OCI-LY7 (cell line): Measurements from ENCODE around the gene NFAM1. TPM values are rescaled to one million over a fixed set of nuclear protein-coding genes. Genes with fewer than 3 reads are reported as not detected.

Experiments used
- BruUV-seq: library from RNA; stranded (reverse); fragments of 400-500 nt; replicated peaks from 2 replicates; lab custom pipeline; 2021; lab: Mats Ljungman, UMichigan
- CTCF ChIA-PET: fragments of 300-600 bp; sonication (Branson Sonifier 250); formaldehyde crosslinking; loops from one replicate; lab custom pipeline; 2022; ENCODE audit warnings: antibody characterized with exemption; ENCODE audit not compliant: unreplicated experiment; lab: Charles Lee
- POLR2A ChIA-PET: fragments of 300-600 bp; sonication (Branson Sonifier 250); formaldehyde crosslinking; loops from one replicate; lab custom pipeline; 2022; ENCODE audit warnings: antibody characterized with exemption; lab: Charles Lee
- DNase-seq: peaks from one replicate; pipeline ENCODE4 v3.0.0-alpha.2; 2015; ENCODE audit warnings: low spot score
- H2AFZ ChIP-seq: fragments of 200-600 bp; sonication (generic), shearing (Covaris generic); 2 replicates; pipeline ENCODE4 v1.6.1; 2014; ENCODE audit warnings: mild to moderate bottlenecking, antibody characterized with exemption, low read length, moderate library complexity
- H3K27ac ChIP-seq: fragments of 200-600 bp; sonication (generic); 2 replicates; pipeline ENCODE4 v1.5.1; 2014; ENCODE audit warnings: mixed run types, low read depth, mild to moderate bottlenecking, moderate library complexity, low read length, inconsistent platforms; ENCODE audit not compliant: poor library complexity, severe bottlenecking
- H3K36me3 ChIP-seq: fragments of 200-600 bp; sonication (generic); 2 replicates; pipeline ENCODE4 v1.6.1; 2014; ENCODE audit warnings: mild to moderate bottlenecking, antibody characterized with exemption, low read length, moderate library complexity, mixed read lengths; ENCODE audit not compliant: insufficient read depth
- H3K4me1 ChIP-seq: fragments of 200-600 bp; sonication (generic); 2 replicates; pipeline ENCODE4 v1.5.1; 2014; ENCODE audit warnings: mild to moderate bottlenecking, low read length; ENCODE audit not compliant: insufficient read depth, poor library complexity, severe bottlenecking
- H3K4me2 ChIP-seq: fragments of 200-600 bp; sonication (generic); 2 replicates; pipeline ENCODE4 v1.6.1; 2014; ENCODE audit warnings: mild to moderate bottlenecking, low read length
- H3K4me3 ChIP-seq: fragments of 200-600 bp; sonication (generic); 2 replicates; pipeline ENCODE4 v1.5.1; 2014; ENCODE audit warnings: mild to moderate bottlenecking, low read depth, low read length; ENCODE audit not compliant: poor library complexity, severe bottlenecking
- H3K79me2 ChIP-seq: fragments of 200-600 bp; sonication (generic); 2 replicates; pipeline ENCODE4 v1.6.1; 2016; ENCODE audit warnings: low read depth, mild to moderate bottlenecking, low read length, moderate library complexity, mixed read lengths; ENCODE audit not compliant: insufficient read depth
- H3K9me2 ChIP-seq: fragments of 200-600 bp; sonication (generic); 2 replicates; pipeline ENCODE4 v1.6.1; 2016; ENCODE audit warnings: mild to moderate bottlenecking, low read length, mixed read lengths; ENCODE audit not compliant: insufficient read depth
- H3K9me3 ChIP-seq: fragments of 200-600 bp; sonication (generic); 2 replicates; pipeline ENCODE4 v1.6.1; 2014; ENCODE audit warnings: mild to moderate bottlenecking, mixed run types, low read length, mixed read lengths
- H4K20me1 ChIP-seq: fragments of 200-600 bp; sonication (generic); 2 replicates; pipeline ENCODE4 v1.6.1; 2014; ENCODE audit warnings: mild to moderate bottlenecking, antibody characterized with exemption, low read length, moderate library complexity, mixed read lengths; ENCODE audit not compliant: insufficient read depth
- EZH2phosphoT487 ChIP-seq: fragments of 200-600 bp; sonication (generic); IDR thresholded peaks from 2 replicates; pipeline ENCODE4 v1.6.1; 2018; ENCODE audit warnings: low read depth, borderline replicate concordance, mild to moderate bottlenecking, mixed run types, antibody characterized with exemption, low read length, moderate library complexity, mixed read lengths
- intact Hi-C: fragments of 100-400 bp; cut with micrococcal nuclease; formaldehyde crosslinking; loops from one replicate; pipeline ENCODE4 v1.10.0; 2022; ENCODE audit not compliant: unreplicated experiment
- total RNA-seq, 2 experiments: library from RNA; depleted of rRNA in 1 of 2; stranded (reverse); fragments of >200 nt in 1 of 2; shearing (Covaris generic) in 1 of 2; gene quantifications; 2 replicates each; pipeline ENCODE4 v1.2.3, GENCODE V29; 2014 to 2022
- TF ChIP-seq, protein P1 (sequence below): fragments of 200-600 bp; sonication (generic); conservative IDR thresholded peaks from 2 replicates; pipeline ENCODE4 v1.5.1; 2014; ENCODE audit warnings: mild to moderate bottlenecking, antibody characterized with exemption, low read length, moderate library complexity, mixed read lengths

Gene NFAM1
- total RNA-seq, 2 experiments from 2014 or later, result 0.16 to 0.88 TPM

DNA sequence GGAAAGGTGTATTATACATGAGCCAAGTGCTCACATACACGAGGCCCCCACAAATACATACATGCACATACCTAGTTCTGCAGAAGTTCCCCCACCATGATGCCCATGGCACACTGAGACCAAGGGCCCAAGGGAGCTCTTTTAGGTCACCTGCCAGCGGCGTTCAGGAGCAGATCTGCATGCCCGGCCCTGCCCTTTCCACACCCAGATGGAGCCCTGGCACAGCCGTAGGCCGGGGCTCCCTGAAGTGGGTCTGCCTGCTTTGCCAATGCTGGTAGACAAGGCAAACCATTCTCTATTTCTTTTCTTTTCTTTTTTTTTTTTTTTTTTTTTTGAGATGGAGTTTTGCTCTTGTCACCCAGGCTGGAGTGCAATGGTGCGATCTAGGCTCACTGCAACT is 21.5 kb downstream of the NFAM1 start:
- BruUV-seq, result no TSS peak

GRCh38 chr22:42408810-42409529 is 23.2 kb downstream of the NFAM1 start:
- H3K36me3 ChIP-seq, result no peaks in the 10 kb centered on the region
- no peak for DNase-seq
- no peak overlapping the region for H2AFZ ChIP-seq
- ChIA-PET CTCF (interaction anchor here (0.6 kb wide), 1 partner anchor 59 kb away, joined by 11 read pairs; no protein-coding TSS in a partner anchor), POLR2A (no interaction called here)
- no TSS peak for BruUV-seq
- no peaks in the 10 kb centered on the region for H3K9me3 ChIP-seq
- H3K4me3 ChIP-seq, result no peak overlapping the region
- TF ChIP-seq, protein P1, sequence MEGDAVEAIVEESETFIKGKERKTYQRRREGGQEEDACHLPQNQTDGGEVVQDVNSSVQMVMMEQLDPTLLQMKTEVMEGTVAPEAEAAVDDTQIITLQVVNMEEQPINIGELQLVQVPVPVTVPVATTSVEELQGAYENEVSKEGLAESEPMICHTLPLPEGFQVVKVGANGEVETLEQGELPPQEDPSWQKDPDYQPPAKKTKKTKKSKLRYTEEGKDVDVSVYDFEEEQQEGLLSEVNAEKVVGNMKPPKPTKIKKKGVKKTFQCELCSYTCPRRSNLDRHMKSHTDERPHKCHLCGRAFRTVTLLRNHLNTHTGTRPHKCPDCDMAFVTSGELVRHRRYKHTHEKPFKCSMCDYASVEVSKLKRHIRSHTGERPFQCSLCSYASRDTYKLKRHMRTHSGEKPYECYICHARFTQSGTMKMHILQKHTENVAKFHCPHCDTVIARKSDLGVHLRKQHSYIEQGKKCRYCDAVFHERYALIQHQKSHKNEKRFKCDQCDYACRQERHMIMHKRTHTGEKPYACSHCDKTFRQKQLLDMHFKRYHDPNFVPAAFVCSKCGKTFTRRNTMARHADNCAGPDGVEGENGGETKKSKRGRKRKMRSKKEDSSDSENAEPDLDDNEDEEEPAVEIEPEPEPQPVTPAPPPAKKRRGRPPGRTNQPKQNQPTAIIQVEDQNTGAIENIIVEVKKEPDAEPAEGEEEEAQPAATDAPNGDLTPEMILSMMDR, result no peak
- TF ChIP-seq EZH2phosphoT487, result no peak
- peaks cover 4% of the 10 kb centered on the region for H3K4me1 ChIP-seq
- H3K27ac ChIP-seq, result no peak overlapping the region
- no peaks in the 10 kb centered on the region for H3K9me2 ChIP-seq
- H4K20me1 ChIP-seq, result no peaks in the 10 kb centered on the region
- H3K79me2 ChIP-seq, result no peaks in the 10 kb centered on the region
- intact Hi-C loops, result no loop called here
- no peak overlapping the region for H3K4me2 ChIP-seq

More for the DNA sequence above, 21.5 kb downstream of the NFAM1 start:
- intact Hi-C loops, result no loop called here
- Histone ChIP-seq H3K79me2 (no peaks in the 10 kb centered on the region), H3K9me3 (no peaks in the 10 kb centered on the region), H4K20me1 (no peaks in the 10 kb centered on the region), H3K36me3 (no peaks in the 10 kb centered on the region), H2AFZ (no peak overlapping the region), H3K4me1 (peaks cover 4% of the 10 kb centered on the region), H3K4me2 (no peak overlapping the region), H3K4me3 (no peak overlapping the region), H3K9me2 (no peaks in the 10 kb centered on the region), H3K27ac (no peak overlapping the region)
- no peak for DNase-seq
- ChIA-PET CTCF (no interaction called here), POLR2A (no interaction called here)
- no peak for TF ChIP-seq EZH2phosphoT487
- TF ChIP-seq, protein P1, result no peak

DNA sequence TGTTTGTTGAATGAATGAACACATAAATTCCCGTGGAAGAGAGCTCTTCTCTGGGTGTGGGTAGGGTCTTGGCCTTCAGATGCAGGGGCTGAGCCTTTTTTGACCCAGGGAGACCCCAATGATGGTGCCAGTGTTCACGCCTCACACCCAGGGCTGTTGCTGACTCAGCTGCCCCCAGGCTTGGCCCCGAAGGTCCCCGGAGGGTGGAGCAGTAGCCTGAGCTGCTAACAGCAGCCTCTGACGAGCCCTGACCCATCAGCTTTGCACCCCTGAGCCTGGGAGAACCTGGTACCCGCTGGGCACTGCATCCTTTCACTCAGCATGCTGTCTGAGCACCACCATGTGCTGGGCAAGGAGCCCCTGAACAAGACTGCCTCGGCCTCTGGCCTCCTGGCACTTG is 23.9 kb downstream of the NFAM1 start:
- Histone ChIP-seq H3K4me3 (no peak overlapping the region), H3K9me2 (no peaks in the 10 kb centered on the region), H3K4me1 (peaks cover 4% of the 10 kb centered on the region), H4K20me1 (no peaks in the 10 kb centered on the region), H3K9me3 (no peaks in the 10 kb centered on the region), H3K4me2 (no peak overlapping the region), H3K36me3 (no peaks in the 10 kb centered on the region), H2AFZ (no peak overlapping the region), H3K27ac (no peak overlapping the region), H3K79me2 (no peaks in the 10 kb centered on the region)
- ChIA-PET POLR2A (no interaction called here), CTCF (interaction anchor here (0.6 kb wide), 1 partner anchor 60 kb away, joined by 11 read pairs; no protein-coding TSS in a partner anchor)
- intact Hi-C loops, result no loop called here
- DNase-seq, result no peak
- TF ChIP-seq, protein P1, result no peak
- TF ChIP-seq EZH2phosphoT487, result no peak
- BruUV-seq, result no TSS peak
